ENCODE measurements around the gene EI24.
A peak's percentile ranks its signal among the peaks of the same experiment; 100 is the strongest.
"Not testable (repeated sequence)": the region's sequence is repeated elsewhere in the genome, so short reads cannot be mapped to it uniquely, and the experiment has no call there.

The EI24 gene

GRCh38 chr11:125568970-125569914, at the start of gene EI24:
EI24 (plus strand) TSS chr11:125569477; CDS start chr11:125572528, 3,051 bp downstream.
- DNase-seq: peak; percentile 84

- DNase-seq: no peak
Observed at GRCh38 chr11:125519860-125520834, 49.1 kb upstream of the EI24 start.

GRCh38 chr11:125525303-125525702, 44.0 kb upstream of the EI24 start:
- DNase-seq: no peak

GRCh38 chr11:125532668-125533067, 36.6 kb upstream of the EI24 start:
- no peak for DNase-seq

GRCh38 chr11:125535585-125535984, 33.7 kb upstream of the EI24 start:
- no peak for DNase-seq

- DNase-seq: not testable (repeated sequence)
Observed at GRCh38 chr11:125536834-125537233, 32.4 kb upstream of the EI24 start.

GRCh38 chr11:125542709-125543108, 26.6 kb upstream of the EI24 start:
- no peak for DNase-seq

- DNase-seq: no peak
Observed at GRCh38 chr11:125550780-125551179, 18.5 kb upstream of the EI24 start.

- DNase-seq: no peak
Observed at GRCh38 chr11:125551835-125552342, 17.4 kb upstream of the EI24 start.

GRCh38 chr11:125552927-125553326, 16.4 kb upstream of the EI24 start:
- DNase-seq: no peak

GRCh38 chr11:125553357-125553756, 15.9 kb upstream of the EI24 start:
- no peak for DNase-seq

GRCh38 chr11:125554038-125554437, 15.2 kb upstream of the EI24 start:
- no peak for DNase-seq

GRCh38 chr11:125559888-125560287, 9.4 kb upstream of the EI24 start:
- DNase-seq: no peak

- DNase-seq: no peak
Observed at GRCh38 chr11:125561924-125562323, 7.4 kb upstream of the EI24 start.

GRCh38 chr11:125562430-125562829, 6.8 kb upstream of the EI24 start:
- DNase-seq: no peak

- DNase-seq: no peak
Observed at GRCh38 chr11:125564357-125564756, 4.9 kb upstream of the EI24 start.

- no peak for DNase-seq
Observed at GRCh38 chr11:125566235-125566634, 3.0 kb upstream of the EI24 start.

GRCh38 chr11:125569915-125570621, 791 bp downstream of the EI24 start:
- no peak for DNase-seq

GRCh38 chr11:125570952-125571351, 1.7 kb downstream of the EI24 start:
- no peak for DNase-seq

- DNase-seq: no peak
Observed at GRCh38 chr11:125572916-125573315, 3.6 kb downstream of the EI24 start.

GRCh38 chr11:125577181-125577580, 7.9 kb downstream of the EI24 start:
- not testable (repeated sequence) for DNase-seq

GRCh38 chr11:125578783-125579182, 9.5 kb downstream of the EI24 start:
- no peak for DNase-seq

GRCh38 chr11:125579811-125580210, 10.5 kb downstream of the EI24 start:
- DNase-seq: no peak

Measured in NCI-H2227 treated with DMSO at 0.1 percent for 48 hours (cell line).